Measurements from ENCODE around the gene CUX1.
"Not testable (repeated sequence)": the region's sequence is repeated elsewhere in the genome, so short reads cannot be mapped to it uniquely, and the experiment has no call there.

Gene CUX1

DNA sequence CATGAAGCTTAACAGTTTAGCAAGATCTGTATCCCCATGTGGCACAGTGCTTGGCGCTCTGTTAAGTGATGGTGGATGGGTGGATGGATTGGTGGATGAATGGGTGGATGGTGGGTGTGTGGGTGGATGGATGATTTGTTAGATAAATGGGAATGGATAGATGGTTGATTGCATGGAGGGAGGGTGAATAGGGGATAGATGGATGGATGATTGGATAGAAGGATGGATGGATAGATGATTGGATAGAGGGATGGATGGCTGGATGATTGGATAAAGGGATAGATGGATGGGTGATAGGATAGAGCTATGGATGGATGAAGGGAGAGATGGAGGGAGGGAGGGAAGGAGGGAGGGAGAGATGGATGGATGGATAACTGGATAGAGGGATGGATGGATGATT is 229.7 kb downstream of the CUX1 start:
- TF ChIP-seq, protein P1, sequence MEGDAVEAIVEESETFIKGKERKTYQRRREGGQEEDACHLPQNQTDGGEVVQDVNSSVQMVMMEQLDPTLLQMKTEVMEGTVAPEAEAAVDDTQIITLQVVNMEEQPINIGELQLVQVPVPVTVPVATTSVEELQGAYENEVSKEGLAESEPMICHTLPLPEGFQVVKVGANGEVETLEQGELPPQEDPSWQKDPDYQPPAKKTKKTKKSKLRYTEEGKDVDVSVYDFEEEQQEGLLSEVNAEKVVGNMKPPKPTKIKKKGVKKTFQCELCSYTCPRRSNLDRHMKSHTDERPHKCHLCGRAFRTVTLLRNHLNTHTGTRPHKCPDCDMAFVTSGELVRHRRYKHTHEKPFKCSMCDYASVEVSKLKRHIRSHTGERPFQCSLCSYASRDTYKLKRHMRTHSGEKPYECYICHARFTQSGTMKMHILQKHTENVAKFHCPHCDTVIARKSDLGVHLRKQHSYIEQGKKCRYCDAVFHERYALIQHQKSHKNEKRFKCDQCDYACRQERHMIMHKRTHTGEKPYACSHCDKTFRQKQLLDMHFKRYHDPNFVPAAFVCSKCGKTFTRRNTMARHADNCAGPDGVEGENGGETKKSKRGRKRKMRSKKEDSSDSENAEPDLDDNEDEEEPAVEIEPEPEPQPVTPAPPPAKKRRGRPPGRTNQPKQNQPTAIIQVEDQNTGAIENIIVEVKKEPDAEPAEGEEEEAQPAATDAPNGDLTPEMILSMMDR (IDR thresholded peaks at IDR 0.05; ENCODE audit: control insufficient read depth, insufficient read depth, low read depth, low read length, missing control alignments), result no peak

DNA sequence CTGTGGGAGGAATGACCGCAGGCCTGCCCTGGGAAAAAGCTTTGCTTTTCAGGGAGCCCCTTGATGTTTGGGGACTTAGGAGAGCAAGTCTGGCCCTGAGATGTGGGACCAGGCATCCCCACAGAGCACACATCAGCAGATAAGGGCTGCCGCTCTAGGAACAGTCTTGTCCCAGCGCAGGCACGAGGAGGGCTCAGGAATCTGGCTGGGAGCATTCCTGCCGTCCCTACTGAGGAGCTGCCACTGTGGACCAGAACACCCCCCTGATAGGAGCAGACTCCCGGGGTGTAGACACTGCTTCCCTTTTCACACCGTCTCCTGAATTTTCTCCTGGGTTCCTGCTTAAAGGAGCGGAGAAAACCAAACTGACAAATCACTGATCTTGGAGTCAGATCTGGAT is 232.3 kb downstream of the CUX1 start:
- DNase-seq (ENCODE audit: low read depth), result no peak
- TF ChIP-seq, protein P1 (IDR thresholded peaks at IDR 0.05; ENCODE audit: control insufficient read depth, insufficient read depth, low read depth, low read length, missing control alignments), result no peak
- H3K4me3 ChIP-seq (ENCODE audit: control insufficient read depth, low read depth, low read length), result no peak overlapping the region

More for the DNA sequence above, 229.7 kb downstream of the CUX1 start:
- DNase-seq (ENCODE audit: low read depth), result no peak
- H3K4me3 ChIP-seq (ENCODE audit: control insufficient read depth, low read depth, low read length), result no peak overlapping the region

GRCh38 chr7:102050864-102051460 is 233.5 kb downstream of the CUX1 start:
- no peak overlapping the region for H3K4me3 ChIP-seq (ENCODE audit: control insufficient read depth, low read depth, low read length)
- TF ChIP-seq, protein P1 (IDR thresholded peaks at IDR 0.05; ENCODE audit: control insufficient read depth, insufficient read depth, low read depth, low read length, missing control alignments), result no peak
- DNase-seq (ENCODE audit: low read depth), result no peak

DNA sequence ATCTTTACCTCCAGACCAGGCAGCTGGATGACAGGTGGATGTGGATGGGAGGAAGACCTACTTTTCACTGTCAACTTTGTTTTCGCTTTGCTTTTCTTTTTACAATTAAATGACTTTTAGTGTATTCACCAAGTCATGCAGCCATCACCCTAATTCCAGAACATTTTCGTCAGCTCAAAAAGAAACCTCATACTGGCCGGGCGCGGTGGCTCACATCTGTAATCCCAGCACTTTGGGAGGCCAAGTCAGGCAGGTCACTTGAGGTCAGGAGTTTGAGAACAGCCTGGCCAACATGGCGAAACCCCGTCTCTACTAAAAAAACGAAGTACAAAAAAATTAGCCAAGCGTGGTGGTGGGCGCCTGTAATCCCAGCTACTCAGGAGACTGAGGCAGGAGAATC is 234.3 kb downstream of the CUX1 start:
- not testable (repeated sequence) for H3K4me3 ChIP-seq (ENCODE audit: control insufficient read depth, low read depth, low read length); DNase-seq (ENCODE audit: low read depth)

GRCh38 chr7:102054158-102054557 is 236.7 kb downstream of the CUX1 start:
- no peak for DNase-seq (ENCODE audit: low read depth)
- no peak overlapping the region for H3K4me3 ChIP-seq (ENCODE audit: control insufficient read depth, low read depth, low read length)
- TF ChIP-seq, protein P1 (IDR thresholded peaks at IDR 0.05; ENCODE audit: control insufficient read depth, insufficient read depth, low read depth, low read length, missing control alignments), result no peak

GRCh38 chr7:102055181-102055976 is 238.0 kb downstream of the CUX1 start:
- DNase-seq (ENCODE audit: low read depth), result no peak
- TF ChIP-seq, protein P1 (IDR thresholded peaks at IDR 0.05; ENCODE audit: control insufficient read depth, insufficient read depth, low read depth, low read length, missing control alignments), result no peak
- H3K4me3 ChIP-seq (ENCODE audit: control insufficient read depth, low read depth, low read length), result no peak overlapping the region

DNA sequence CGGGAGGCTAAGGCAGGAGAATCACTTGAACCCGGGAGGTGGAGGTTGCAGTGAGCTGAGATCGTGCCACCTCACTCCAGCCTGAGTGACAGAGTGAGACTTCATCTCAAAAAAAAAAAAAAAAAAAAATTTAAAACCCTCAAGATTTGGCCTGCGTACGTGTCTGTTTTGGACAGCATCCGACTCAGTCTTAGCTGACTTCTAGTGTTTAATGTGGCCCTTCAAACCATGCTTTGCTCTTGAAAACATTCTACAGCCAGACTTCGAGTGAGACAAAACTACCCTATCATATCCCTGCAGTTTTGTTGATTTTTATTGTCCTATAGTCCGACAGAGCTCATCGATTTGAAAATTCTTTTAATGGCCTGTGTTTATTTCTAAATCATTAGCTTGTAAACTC is 242.1 kb downstream of the CUX1 start:
- DNase-seq (ENCODE audit: low read depth), result no peak
- H3K4me3 ChIP-seq (ENCODE audit: control insufficient read depth, low read depth, low read length), result no peak overlapping the region
- TF ChIP-seq, protein P1 (IDR thresholded peaks at IDR 0.05; ENCODE audit: control insufficient read depth, insufficient read depth, low read depth, low read length, missing control alignments), result no peak
